Right ventricle myocardium superior (tissue), 1 donor: ENCODE data around the gene GSN. TPM values are rescaled to one million over a fixed set of nuclear protein-coding genes. Genes with fewer than 3 reads are reported as not detected.
A peak's percentile ranks its signal among the peaks of the same experiment; 100 is the strongest.

Source experiments
- ATAC-seq: fragments of 200-7000 bp; cut with Tn5 transposase; one replicate; pipeline ENCODE4 v1.9.1; 2020; ENCODE audit warnings: mild to moderate bottlenecking; ENCODE audit not compliant: poor library complexity
- DNase-seq: peaks from one replicate; pipeline ENCODE4 v3.0.0-alpha.2; 2020
- intact Hi-C: fragments of 100-400 bp; cut with DNase I; formaldehyde crosslinking; loops from one replicate; pipeline ENCODE4 v1.11.2; 2022
- total RNA-seq: library from RNA; stranded (reverse); fragmentation: NEBNext Ultra II Directional; extraction: Animal tissue kit (Norgen Biotek cat#: 25700); gene quantifications from one replicate; pipeline ENCODE4 v1.2.1, GENCODE V29; 2021
- donor health status: DM: no; HTN: yes; CAD: no; lungs with severe emphysema.

GSN gene
- total RNA-seq, 1 donor from 2014 or later: 837 TPM

GRCh38 chr9:121295662-121296191, 27.8 kb downstream of the GSN start:
- intact Hi-C loops: no loop called here
- ATAC-seq: no peak
- DNase-seq: peak; percentile 50

DNA sequence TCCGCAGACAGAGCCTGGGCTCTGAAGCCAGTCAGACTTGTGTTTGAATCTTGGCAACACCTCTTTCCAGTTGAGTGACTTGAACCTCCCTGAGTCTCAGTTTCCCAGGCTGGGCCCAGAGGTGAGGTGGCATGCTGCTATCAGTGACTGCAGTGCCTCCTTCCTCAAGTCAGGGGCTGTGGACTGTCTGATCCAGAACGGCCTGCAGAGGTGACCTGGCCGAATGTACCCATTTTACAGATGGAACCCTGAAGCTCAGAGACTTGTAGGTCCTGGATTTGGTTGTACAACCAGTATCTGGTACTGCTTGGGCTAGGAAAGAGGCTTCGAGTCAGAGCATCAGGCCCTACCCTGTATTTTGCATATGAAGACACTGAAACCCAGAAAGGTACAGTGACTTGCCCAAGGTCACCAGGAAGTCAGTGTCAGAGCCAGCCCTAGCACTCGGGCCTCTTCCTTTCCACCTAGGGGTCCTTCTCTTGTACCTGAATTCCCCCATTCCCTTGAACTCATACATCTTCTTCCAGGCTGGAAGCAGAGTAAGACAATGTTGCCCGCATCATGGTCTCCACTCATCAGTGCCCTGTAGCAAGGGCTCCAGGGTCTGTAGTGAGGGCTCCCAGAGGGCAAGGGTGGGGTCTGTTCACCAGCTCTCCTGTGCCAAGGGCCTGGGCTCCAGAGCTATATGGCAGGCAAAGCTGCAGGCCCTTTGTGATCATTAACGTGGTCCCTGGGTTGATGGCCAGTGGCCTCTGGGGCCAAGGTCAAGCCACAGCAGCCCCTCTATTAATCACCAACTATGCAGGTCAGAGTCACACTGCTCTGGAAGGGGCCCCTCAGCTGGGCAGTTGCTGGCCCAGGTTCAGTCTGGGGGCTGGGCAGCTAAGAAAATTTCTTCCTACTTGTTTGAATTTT, 28.5 kb downstream of the GSN start:
- ATAC-seq: no peak
- intact Hi-C loops: no loop called here
- DNase-seq: no peak

- no peak for ATAC-seq
- intact Hi-C loops: no loop called here
Observed at GRCh38 chr9:121297389-121297788, 29.4 kb downstream of the GSN start.

GRCh38 chr9:121298016-121298538, 30.1 kb downstream of the GSN start:
- DNase-seq (no peak), ATAC-seq (no peak)
- intact Hi-C loops: no loop called here

More at GRCh38 chr9:121297389-121297788, 29.4 kb downstream of the GSN start:
- no peak for DNase-seq

DNA sequence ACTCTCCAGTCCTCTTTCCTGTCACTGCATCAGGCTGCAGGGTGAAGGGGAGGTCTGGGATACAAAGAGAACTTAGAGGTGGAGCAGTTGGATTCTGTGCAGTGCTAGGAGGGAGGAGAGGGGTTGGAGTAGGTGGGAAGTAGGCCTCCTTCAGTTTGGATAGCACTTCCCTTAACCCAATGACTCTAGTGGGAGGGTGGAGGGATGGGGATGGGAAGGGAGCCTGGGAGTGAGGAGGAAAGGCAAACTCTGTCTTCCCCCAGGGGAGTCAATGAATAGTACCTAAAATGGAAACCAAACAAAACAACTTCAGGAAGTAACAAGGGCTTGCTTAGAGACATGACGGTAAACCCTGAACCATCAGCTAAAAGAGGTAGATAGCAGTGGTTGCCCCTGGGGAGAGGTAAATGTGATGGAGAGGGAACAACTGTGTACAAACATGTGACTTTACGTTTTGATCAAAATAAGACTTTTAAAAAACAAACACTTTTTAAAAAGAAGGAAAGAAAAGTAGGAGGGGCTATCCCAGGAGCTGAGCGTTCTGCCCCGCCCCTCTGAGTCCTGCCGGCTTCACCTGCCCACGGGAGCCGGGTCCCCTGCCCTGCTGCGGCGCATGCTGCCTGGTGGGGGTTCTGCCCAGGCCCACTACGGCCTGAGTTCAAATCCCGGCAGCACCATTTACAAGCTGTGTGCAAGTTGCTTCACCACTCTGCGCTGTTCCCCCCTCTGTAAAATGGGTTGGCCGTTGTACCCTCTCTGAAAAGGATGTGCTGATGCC, 30.9 kb downstream of the GSN start:
- ATAC-seq (peak; percentile 55), DNase-seq (no peak)
- intact Hi-C loops: no loop called here

DNA sequence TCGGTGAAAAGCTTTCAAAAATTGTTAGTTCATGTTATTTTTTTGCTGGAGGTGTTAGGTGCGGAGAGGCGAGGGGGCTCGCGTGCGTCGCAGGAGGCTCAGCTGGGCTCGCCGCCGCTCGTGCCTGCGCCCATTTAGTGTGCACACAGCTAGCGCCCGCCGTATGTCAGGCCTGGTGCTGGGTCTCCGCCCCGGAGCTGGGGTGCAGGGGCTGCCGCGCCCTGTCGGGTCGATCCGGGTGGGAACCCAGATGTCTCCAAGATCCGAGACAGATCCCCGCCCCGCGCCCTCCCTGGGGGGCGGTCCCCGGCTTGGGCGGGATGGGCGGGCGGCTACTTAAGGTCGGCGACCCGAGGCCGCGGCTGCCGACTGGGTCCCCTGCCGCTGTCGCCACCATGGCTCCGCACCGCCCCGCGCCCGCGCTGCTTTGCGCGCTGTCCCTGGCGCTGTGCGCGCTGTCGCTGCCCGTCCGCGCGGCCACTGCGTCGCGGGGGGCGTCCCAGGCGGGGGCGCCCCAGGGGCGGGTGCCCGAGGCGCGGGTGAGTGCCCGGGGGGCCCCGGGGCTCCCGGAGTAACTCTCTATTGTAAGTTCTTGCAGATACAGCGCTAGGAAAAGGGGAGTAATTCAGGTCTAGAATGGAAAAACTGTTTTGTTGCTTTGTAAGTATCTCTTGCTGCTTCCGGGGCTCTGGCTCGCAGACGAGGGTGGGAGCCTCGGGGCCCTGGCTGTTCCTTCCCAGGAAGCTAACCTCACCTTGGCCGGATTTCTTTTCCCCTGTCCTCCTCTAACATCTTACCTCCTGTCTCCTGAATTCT, 31.7 kb downstream of the GSN start:
- peak; percentile 78 for ATAC-seq
- peak; percentile 94 for DNase-seq
- intact Hi-C loops: no loop called here

- DNase-seq: no peak
- ATAC-seq: no peak
- intact Hi-C loops: no loop called here
Observed at GRCh38 chr9:121300283-121301119, 32.5 kb downstream of the GSN start.

GRCh38 chr9:121301881-121302286, 33.9 kb downstream of the GSN start:
- intact Hi-C loops: no loop called here
- no peak for DNase-seq
- ATAC-seq: no peak

GRCh38 chr9:121302341-121302740, 34.4 kb downstream of the GSN start:
- ATAC-seq (no peak), DNase-seq (no peak)
- intact Hi-C loops: no loop called here

DNA sequence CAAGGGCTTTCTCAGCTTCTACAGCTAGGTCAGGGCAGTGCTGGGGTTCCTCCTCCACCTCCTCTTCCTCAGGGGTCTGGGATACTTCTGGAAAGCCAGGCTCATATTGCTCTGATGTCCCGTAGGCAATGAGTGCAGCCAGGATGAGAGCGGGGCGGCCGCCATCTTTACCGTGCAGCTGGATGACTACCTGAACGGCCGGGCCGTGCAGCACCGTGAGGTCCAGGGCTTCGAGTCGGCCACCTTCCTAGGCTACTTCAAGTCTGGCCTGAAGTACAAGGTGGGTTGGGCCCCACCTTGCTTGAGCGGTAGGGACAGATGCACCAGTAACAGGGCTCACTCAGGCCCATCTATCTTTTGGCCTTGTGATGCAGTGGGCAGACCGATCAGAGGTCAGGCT, 34.8 kb downstream of the GSN start:
- ATAC-seq (no peak), DNase-seq (peak; percentile 33)
- intact Hi-C loops: no loop called here

- intact Hi-C loops: no loop called here
- ATAC-seq (no peak), DNase-seq (peak; percentile 35)
Observed at GRCh38 chr9:121303456-121304451, 35.8 kb downstream of the GSN start.

GRCh38 chr9:121304707-121305106, 36.7 kb downstream of the GSN start:
- ATAC-seq (no peak), DNase-seq (peak; percentile 16)
- intact Hi-C loops: no loop called here

DNA sequence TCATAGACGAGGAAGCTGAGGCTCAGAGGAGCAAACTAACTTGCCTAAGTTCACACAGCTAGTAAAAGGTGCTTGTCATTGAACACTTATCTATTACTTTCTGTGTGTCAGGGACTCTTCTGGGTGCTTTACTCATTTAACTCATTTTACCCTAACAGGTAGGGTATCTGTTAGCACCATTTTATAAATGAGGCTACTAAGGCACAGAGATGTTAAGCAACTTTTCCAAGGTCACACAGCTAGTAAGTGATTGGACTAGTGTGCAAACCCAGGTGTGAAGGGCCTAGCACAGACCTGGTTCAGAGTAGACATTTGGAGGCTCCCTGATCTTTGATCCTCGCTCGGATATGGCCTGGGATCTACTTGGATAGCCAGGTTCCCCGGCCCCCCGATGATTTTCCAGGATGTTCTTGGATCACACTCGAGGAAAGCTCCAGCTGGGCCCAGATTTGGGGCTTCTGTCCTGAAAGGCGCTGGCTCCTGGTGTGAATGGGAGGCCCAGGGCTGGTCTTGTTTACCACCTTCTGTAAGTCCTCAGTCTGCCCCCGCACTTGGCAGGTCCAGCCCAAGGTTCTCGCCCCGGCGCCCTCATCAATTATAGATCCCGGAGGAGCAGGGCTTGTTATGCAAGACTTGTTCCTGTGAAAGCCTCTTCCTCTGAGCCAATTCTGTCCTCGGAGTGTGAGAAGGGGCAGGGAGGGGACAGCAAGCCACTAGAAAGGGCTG, 37.5 kb downstream of the GSN start:
- intact Hi-C loops: no loop called here
- ATAC-seq: peak; percentile 66
- peak; percentile 91 for DNase-seq

DNA sequence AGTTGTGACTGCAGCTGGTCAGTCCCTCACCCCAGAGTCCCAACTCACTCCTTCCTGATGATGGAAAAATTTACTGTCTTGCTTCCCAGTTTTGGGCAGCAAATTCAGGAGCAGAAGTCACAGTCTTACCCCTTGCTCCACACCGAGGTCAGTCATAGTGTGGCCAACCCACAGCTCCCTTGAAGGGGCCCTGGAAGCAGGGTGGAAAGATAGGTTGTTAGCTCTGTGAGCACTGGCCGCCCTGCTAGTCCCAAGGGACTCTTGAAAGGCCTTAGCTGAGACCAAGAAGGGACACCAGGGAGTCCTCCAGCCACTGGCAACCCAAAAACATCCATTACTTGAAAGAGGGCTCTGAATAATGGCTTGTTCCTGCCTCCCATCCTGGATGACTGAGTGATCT, 40.0 kb downstream of the GSN start:
- peak; percentile 24 for DNase-seq
- no peak for ATAC-seq
- intact Hi-C loops: no loop called here

- intact Hi-C loops: no loop called here
- no peak for ATAC-seq
- peak; percentile 23 for DNase-seq
Observed at GRCh38 chr9:121308765-121309164, 40.8 kb downstream of the GSN start.

GRCh38 chr9:121309171-121309570, 41.2 kb downstream of the GSN start:
- intact Hi-C loops: no loop called here
- ATAC-seq (no peak), DNase-seq (peak; percentile 23)
